Fibroblast of lung (primary cell): ENCODE data around the gene SCD. TPM values are rescaled to one million over a fixed set of nuclear protein-coding genes. Genes with fewer than 3 reads are reported as not detected.

ENCODE experiments used
- DNase-seq, 2 donors: peaks; one replicate each; pipeline versions ENCODE4 v3.0.0 to v3.0.0-alpha.2; 2010; ENCODE audit warnings: low read depth in 2 of 2
- H2AFZ ChIP-seq: 2 replicates; pipeline ENCODE4 v1.5.1; 2012; ENCODE audit warnings: low read length, control low read depth, inconsistent platforms
- H3K27ac ChIP-seq: 2 replicates; pipeline ENCODE4 v1.5.1; 2011; ENCODE audit warnings: low read length, control low read depth; ENCODE audit not compliant: insufficient read depth
- H3K27me3 ChIP-seq: 2 replicates; pipeline ENCODE4 v1.5.1; 2011; ENCODE audit warnings: mild to moderate bottlenecking, low read length; ENCODE audit not compliant: control insufficient read depth, insufficient read depth
- H3K36me3 ChIP-seq: 2 replicates; pipeline ENCODE4 v1.5.1; 2011; ENCODE audit warnings: low read length; ENCODE audit not compliant: control insufficient read depth, insufficient read depth
- H3K4me1 ChIP-seq: 2 replicates; pipeline ENCODE4 v1.5.1; 2011; ENCODE audit warnings: low read length; ENCODE audit not compliant: control insufficient read depth, insufficient read depth; ENCODE audit errors: extremely low read depth
- H3K4me2 ChIP-seq: 2 replicates; pipeline ENCODE4 v1.5.1; 2011; ENCODE audit warnings: low read length, control low read depth; ENCODE audit not compliant: insufficient read depth; ENCODE audit errors: extremely low read depth
- H3K4me3 ChIP-seq, 4 experiments: fragments of 200-600 bp in 1 of 4; sonication (generic) in 1 of 4; replicated peaks in 1 of 4; 2 replicates each; pipeline ENCODE4 v1.5.1; 2011 to 2016; ENCODE audit warnings: low read length in 4 of 4, low read depth in 3 of 4, mild to moderate bottlenecking in 3 of 4, control low read depth in 2 of 4, inconsistent platforms in 1 of 4, mixed read lengths in 1 of 4; ENCODE audit not compliant: insufficient read depth in 1 of 4; ENCODE audit errors: control extremely low read depth in 1 of 4
- H3K79me2 ChIP-seq: 2 replicates; pipeline ENCODE4 v1.5.1; 2012; ENCODE audit warnings: mild to moderate bottlenecking, low read length, inconsistent platforms; ENCODE audit not compliant: control insufficient read depth, insufficient read depth
- H3K9ac ChIP-seq: 2 replicates; pipeline ENCODE4 v1.5.1; 2011; ENCODE audit warnings: mild to moderate bottlenecking, low read length, control low read depth; ENCODE audit not compliant: insufficient read depth
- H3K9me3 ChIP-seq: 2 replicates; pipeline ENCODE4 v1.5.1; 2012; ENCODE audit warnings: low read depth, low read length; ENCODE audit not compliant: control insufficient read depth, insufficient read depth
- H4K20me1 ChIP-seq: 2 replicates; pipeline ENCODE4 v1.5.1; 2011; ENCODE audit warnings: low read length; ENCODE audit not compliant: control insufficient read depth, insufficient read depth; ENCODE audit errors: extremely low read depth
- CTCF ChIP-seq, 2 donors: IDR thresholded peaks in 1 of 2; conservative IDR thresholded peaks in 1 of 2; 1 replicate in 1 of 2; 2 replicates in 1 of 2; pipeline ENCODE4 v1.5.1; 2011 to 2012; ENCODE audit warnings: low read length in 2 of 2, control low read depth in 1 of 2, inconsistent platforms in 1 of 2, low read depth in 1 of 2, mild to moderate bottlenecking in 1 of 2
- EZH2 ChIP-seq: IDR thresholded peaks from 2 replicates; pipeline ENCODE4 v1.5.1; 2012; ENCODE audit warnings: low read length, control low read depth, mild to moderate bottlenecking; ENCODE audit errors: missing control alignments
- polyA plus RNA-seq, 2 donors: library from polyadenylated mRNA; depleted of rRNA in 1 of 2; stranded (reverse) in 1 of 2; unstranded in 1 of 2; fragments of >200 nt; gene quantifications; 2 replicates each; pipeline ENCODE4 v1.2.1, GENCODE V29; 2011 to 2012; ENCODE audit warnings: missing spikeins in 1 of 2
- total RNA-seq: library from RNA; depleted of rRNA; stranded (reverse); fragments of >200 nt; gene quantifications from 2 replicates; pipeline ENCODE4 v1.2.1, GENCODE V29; 2014

The SCD gene
- total and polyA plus RNA-seq, 2 donors (not counting 1 experiment from before 2014, with no cell fraction given), result 537 to 754 TPM

DNA sequence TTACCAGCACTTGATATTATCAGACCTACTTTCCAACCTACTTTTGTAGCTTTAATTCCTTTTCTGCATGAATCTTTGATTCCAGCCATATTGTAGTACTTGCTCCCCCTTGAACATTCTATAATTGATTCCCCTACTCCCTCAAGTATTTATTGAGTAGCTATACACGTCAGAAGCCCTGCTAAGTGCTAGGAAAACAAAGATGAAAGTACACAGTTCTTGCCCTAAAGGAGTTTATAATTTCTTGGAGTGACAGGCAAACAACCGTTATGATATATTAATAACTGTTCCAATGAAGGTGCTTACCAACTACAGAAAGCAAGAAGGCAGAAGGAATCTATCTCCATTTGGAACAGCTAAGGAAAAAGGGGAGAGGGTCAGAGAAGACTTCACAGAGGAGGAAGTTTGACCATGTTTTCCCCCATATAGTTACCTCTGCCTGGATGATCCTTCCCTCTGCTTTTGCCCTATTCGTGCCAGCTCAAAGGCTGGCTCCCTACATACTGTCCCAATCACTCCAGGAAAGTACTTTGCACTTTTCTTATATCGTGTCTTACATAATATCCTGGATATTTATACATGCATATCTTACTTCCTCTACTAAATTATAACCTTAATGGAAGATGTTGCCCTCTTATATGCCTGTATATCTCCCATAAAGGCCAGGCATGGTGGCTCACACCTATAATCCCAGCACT, 54.7 kb downstream of the SCD start:
- H3K4me3 ChIP-seq, result no peak overlapping the region
- H3K9ac ChIP-seq, result no peak overlapping the region
- H3K36me3 ChIP-seq, result no peaks in the 10 kb centered on the region
- no peak overlapping the region for H2AFZ ChIP-seq
- peaks cover 4% of the 10 kb centered on the region for H3K27me3 ChIP-seq
- H3K9me3 ChIP-seq, result no peaks in the 10 kb centered on the region
- no peaks in the 10 kb centered on the region for H4K20me1 ChIP-seq
- H3K79me2 ChIP-seq, result no peaks in the 10 kb centered on the region
- H3K27ac ChIP-seq, result no peak overlapping the region
- no peaks in the 10 kb centered on the region for H3K4me1 ChIP-seq
- no peak overlapping the region for H3K4me2 ChIP-seq
- TF ChIP-seq EZH2, result no peak
- no peak for TF ChIP-seq CTCF (conservative IDR thresholded peaks at IDR 0.05 in 1 of 2, IDR thresholded peaks at IDR 0.05 in 1 of 2; ENCODE audit: low read depth in 1 of 2, low read length in 2 of 2)
- DNase-seq, result no peak

GRCh38 chr10:100403734-100404133, 56.7 kb downstream of the SCD start:
- H2AFZ ChIP-seq, result no peak overlapping the region
- H3K9ac ChIP-seq, result no peak overlapping the region
- H3K36me3 ChIP-seq, result no peaks in the 10 kb centered on the region
- no peaks in the 10 kb centered on the region for H3K79me2 ChIP-seq
- H3K9me3 ChIP-seq, result no peaks in the 10 kb centered on the region
- peaks cover 4% of the 10 kb centered on the region for H3K27me3 ChIP-seq
- no peaks in the 10 kb centered on the region for H4K20me1 ChIP-seq
- DNase-seq, result no peak
- no peaks in the 10 kb centered on the region for H3K4me1 ChIP-seq
- no peak overlapping the region for H3K4me3 ChIP-seq
- no peak overlapping the region for H3K27ac ChIP-seq
- TF ChIP-seq CTCF (conservative IDR thresholded peaks at IDR 0.05 in 1 of 2, IDR thresholded peaks at IDR 0.05 in 1 of 2; ENCODE audit: low read depth in 1 of 2, low read length in 2 of 2), result no peak
- TF ChIP-seq EZH2, result no peak
- H3K4me2 ChIP-seq, result no peak overlapping the region

DNA sequence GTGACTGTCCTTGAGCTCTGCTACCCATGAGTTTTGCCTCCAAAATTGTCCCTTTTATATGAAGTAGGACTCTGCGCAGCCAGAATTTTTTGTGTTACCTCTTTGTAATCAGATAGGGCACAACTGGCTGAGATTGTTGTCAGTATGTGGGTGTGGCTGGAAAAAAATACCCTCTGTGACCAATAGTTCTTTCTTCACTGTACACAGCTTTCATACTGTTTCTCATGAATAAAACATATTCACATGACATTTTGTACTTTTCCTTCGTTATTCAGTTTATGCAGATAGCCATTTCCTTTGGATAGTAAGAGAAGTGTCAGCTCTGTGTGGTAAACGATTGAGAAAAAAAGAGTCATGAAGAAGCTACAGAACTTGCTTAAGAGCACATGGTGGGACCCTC, 66.1 kb downstream of the SCD start:
- DNase-seq, result no peak
- Histone ChIP-seq H3K9ac (no peak overlapping the region), H2AFZ (no peak overlapping the region), H3K4me1 (no peaks in the 10 kb centered on the region), H3K79me2 (no peaks in the 10 kb centered on the region), H3K4me2 (no peak overlapping the region), H3K27me3 (peaks cover 5% of the 10 kb centered on the region), H3K9me3 (no peaks in the 10 kb centered on the region), H3K36me3 (no peaks in the 10 kb centered on the region), H4K20me1 (no peaks in the 10 kb centered on the region), H3K27ac (no peak overlapping the region), H3K4me3 (no peak overlapping the region)
- TF ChIP-seq EZH2 (no peak), CTCF (conservative IDR thresholded peaks at IDR 0.05 in 1 of 2, IDR thresholded peaks at IDR 0.05 in 1 of 2; ENCODE audit: low read depth in 1 of 2, low read length in 2 of 2) (no peak)

Other genes starting within 250 kb of the SCD start
- 39.0 and 52.8 TPM in 2 replicates for gene ERLIN1, start 161.2 kb upstream of the SCD start, total RNA-seq
- 74.7 and 96.5 TPM in 2 replicates for gene ERLIN1, start 161.2 kb upstream of the SCD start, polyA plus RNA-seq
- gene CHUK, start 117.6 kb upstream of the SCD start, total RNA-seq, result 20.8 and 22.1 TPM in 2 replicates
- gene CHUK, start 117.6 kb upstream of the SCD start, polyA plus RNA-seq, result 20.2 and 22.1 TPM in 2 replicates
- 17.3 and 21.3 TPM in 2 replicates for gene CWF19L1, start 79.6 kb upstream of the SCD start, total RNA-seq
- gene CWF19L1, start 79.6 kb upstream of the SCD start, polyA plus RNA-seq, result 16.0 and 16.3 TPM in 2 replicates
- 59.1 and 88.8 TPM in 2 replicates for gene BLOC1S2, start 60.6 kb upstream of the SCD start, total RNA-seq
- gene BLOC1S2, start 60.6 kb upstream of the SCD start, polyA plus RNA-seq, result 48.1 and 49.4 TPM in 2 replicates
- not detected in 2 replicates for gene PKD2L1, start 17.0 kb upstream of the SCD start, total RNA-seq
- not detected in 2 replicates for gene PKD2L1, start 17.0 kb upstream of the SCD start, polyA plus RNA-seq
- gene WNT8B, start 115.8 kb downstream of the SCD start, total RNA-seq, result not detected in 2 replicates
- not detected in 2 replicates for gene WNT8B, start 115.8 kb downstream of the SCD start, polyA plus RNA-seq
- 2.3 and 3.0 TPM in 2 replicates for gene SEC31B, start 172.6 kb downstream of the SCD start, total RNA-seq
- 1.8 and 2.7 TPM in 2 replicates for gene SEC31B, start 172.6 kb downstream of the SCD start, polyA plus RNA-seq
- 154 and 167 TPM in 2 replicates for gene NDUFB8, start 182.6 kb downstream of the SCD start, total RNA-seq
- 160 and 177 TPM in 2 replicates for gene NDUFB8, start 182.6 kb downstream of the SCD start, polyA plus RNA-seq
- gene HIF1AN, start 188.7 kb downstream of the SCD start, total RNA-seq, result 10.3 and 14.2 TPM in 2 replicates
- 16.6 and 26.6 TPM in 2 replicates for gene HIF1AN, start 188.7 kb downstream of the SCD start, polyA plus RNA-seq